DMS 273 treated with DMSO at 0.1 percent for 48 hours (cell line): ENCODE measurements around the gene SPDYE3.
"Not testable (repeated sequence)": the region's sequence is repeated elsewhere in the genome, so short reads cannot be mapped to it uniquely, and the experiment has no call there.

Source experiments
- DNase-seq: peaks from one replicate; lab custom pipeline; 2025; lab: John Stamatoyannopoulos, UW

Gene SPDYE3

GRCh38 chr7:100307402-100307801, at the start of gene SPDYE3:
Gene SPDYE3 (plus strand): TSS chr7:100307702. CDS start chr7:100307886, 184 bp downstream.
- not testable (repeated sequence) for DNase-seq

- not testable (repeated sequence) for DNase-seq
These were observed 47.5 kb upstream of the SPDYE3 start for GRCh38 chr7:100259984-100260383.

- DNase-seq = not testable (repeated sequence)
These were observed 44.6 kb upstream of the SPDYE3 start for GRCh38 chr7:100262896-100263295.

GRCh38 chr7:100264223-100264622, 43.3 kb upstream of the SPDYE3 start:
- DNase-seq = not testable (repeated sequence)

GRCh38 chr7:100264669-100265165, 42.8 kb upstream of the SPDYE3 start:
- not testable (repeated sequence) for DNase-seq

GRCh38 chr7:100265851-100266250, 41.7 kb upstream of the SPDYE3 start:
- DNase-seq = not testable (repeated sequence)

GRCh38 chr7:100266576-100267354, 40.7 kb upstream of the SPDYE3 start:
- DNase-seq = no peak

- DNase-seq = no peak
These were observed 39.9 kb upstream of the SPDYE3 start for GRCh38 chr7:100267648-100268047.

GRCh38 chr7:100268882-100269281, 38.6 kb upstream of the SPDYE3 start:
- not testable (repeated sequence) for DNase-seq

GRCh38 chr7:100269306-100270045, 38.0 kb upstream of the SPDYE3 start:
- DNase-seq = not testable (repeated sequence)

- DNase-seq = not testable (repeated sequence)
These were observed 37.2 kb upstream of the SPDYE3 start for GRCh38 chr7:100270046-100270918.

GRCh38 chr7:100270941-100271593, 36.4 kb upstream of the SPDYE3 start:
- DNase-seq = peak; percentile 11

GRCh38 chr7:100271716-100272537, 35.6 kb upstream of the SPDYE3 start:
- peak; percentile 94 for DNase-seq

GRCh38 chr7:100272538-100272902, 35.0 kb upstream of the SPDYE3 start:
- not testable (repeated sequence) for DNase-seq

GRCh38 chr7:100275120-100275519, 32.4 kb upstream of the SPDYE3 start:
- no peak for DNase-seq

GRCh38 chr7:100276126-100276525, 31.4 kb upstream of the SPDYE3 start:
- DNase-seq = not testable (repeated sequence)

- not testable (repeated sequence) for DNase-seq
These were observed 25.4 kb upstream of the SPDYE3 start for GRCh38 chr7:100282069-100282608.

- not testable (repeated sequence) for DNase-seq
These were observed 24.4 kb upstream of the SPDYE3 start for GRCh38 chr7:100283147-100283546.

- DNase-seq = not testable (repeated sequence)
These were observed 20.1 kb upstream of the SPDYE3 start for GRCh38 chr7:100287191-100287969.
